GM12874 (cell line): ENCODE measurements around the gene LRRC8B.

Experiments used
- TF ChIP-seq, protein P1 (sequence below): IDR thresholded peaks from 2 replicates; pipeline ENCODE4 v1.5.1; 2011; ENCODE audit warnings: low read depth, mild to moderate bottlenecking, control low read depth, low read length, moderate library complexity; ENCODE audit not compliant: insufficient read depth

Gene LRRC8B

GRCh38 chr1:89489047-89489729 is 35.4 kb upstream of the LRRC8B start:
- TF ChIP-seq, protein P1, sequence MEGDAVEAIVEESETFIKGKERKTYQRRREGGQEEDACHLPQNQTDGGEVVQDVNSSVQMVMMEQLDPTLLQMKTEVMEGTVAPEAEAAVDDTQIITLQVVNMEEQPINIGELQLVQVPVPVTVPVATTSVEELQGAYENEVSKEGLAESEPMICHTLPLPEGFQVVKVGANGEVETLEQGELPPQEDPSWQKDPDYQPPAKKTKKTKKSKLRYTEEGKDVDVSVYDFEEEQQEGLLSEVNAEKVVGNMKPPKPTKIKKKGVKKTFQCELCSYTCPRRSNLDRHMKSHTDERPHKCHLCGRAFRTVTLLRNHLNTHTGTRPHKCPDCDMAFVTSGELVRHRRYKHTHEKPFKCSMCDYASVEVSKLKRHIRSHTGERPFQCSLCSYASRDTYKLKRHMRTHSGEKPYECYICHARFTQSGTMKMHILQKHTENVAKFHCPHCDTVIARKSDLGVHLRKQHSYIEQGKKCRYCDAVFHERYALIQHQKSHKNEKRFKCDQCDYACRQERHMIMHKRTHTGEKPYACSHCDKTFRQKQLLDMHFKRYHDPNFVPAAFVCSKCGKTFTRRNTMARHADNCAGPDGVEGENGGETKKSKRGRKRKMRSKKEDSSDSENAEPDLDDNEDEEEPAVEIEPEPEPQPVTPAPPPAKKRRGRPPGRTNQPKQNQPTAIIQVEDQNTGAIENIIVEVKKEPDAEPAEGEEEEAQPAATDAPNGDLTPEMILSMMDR, result no peak

DNA sequence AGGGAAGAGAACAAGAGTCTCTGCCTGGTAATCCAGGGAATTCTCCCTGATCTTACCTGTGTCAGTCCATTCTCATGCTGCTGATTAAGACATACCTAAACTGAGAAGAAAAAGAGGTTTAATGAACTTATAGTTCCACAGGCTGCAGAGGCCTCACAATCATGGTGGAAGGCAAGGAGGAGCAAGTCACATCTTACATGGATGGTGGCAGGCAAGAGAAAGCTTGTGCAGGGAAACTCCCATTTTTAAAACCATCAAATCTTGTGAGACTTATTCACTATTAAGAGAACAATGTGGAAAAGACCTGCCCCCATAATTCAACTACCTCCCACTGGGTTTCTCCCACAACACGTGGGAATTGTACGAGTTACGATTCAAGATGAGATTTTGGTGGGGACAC is 34.2 kb upstream of the LRRC8B start:
- TF ChIP-seq, protein P1, result no peak

DNA sequence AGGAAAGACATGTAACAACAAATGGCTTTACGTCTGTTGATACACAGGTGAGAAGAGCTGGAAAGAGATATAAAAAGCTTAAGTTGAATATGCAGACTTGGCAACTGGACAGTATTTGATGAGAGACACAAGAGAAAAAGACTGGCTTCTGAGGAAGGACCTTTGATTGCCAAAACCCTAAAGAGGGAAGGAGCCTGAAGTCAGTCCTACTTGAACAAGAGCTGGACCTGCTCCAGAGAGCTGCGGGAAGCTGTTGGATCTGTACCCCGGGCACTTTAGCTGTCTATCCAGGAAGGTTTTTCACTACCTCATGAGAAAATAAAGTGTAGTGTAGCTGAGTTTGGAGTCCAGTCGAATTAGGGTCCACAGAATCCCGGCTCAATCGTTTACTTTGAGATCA is 25.3 kb upstream of the LRRC8B start:
- TF ChIP-seq, protein P1, result no peak

DNA sequence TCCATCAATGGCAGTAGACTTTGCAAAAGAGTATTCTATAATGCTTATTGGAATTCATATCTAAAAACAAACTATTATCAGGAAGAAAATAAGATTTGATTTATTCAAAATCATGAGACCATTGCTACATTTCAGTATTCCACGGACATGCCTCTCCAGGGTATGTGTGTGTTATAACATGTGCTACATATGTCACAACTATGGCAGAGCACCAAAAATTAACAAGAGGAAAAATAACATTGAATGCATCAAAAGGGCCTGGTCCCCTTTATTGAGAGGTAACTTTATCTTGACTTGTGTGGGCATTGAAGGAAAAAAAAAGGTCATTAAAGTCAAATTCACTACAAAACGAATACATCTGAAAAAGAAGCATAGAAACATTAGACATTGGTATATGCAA is 22.6 kb upstream of the LRRC8B start:
- TF ChIP-seq, protein P1, result no peak

DNA sequence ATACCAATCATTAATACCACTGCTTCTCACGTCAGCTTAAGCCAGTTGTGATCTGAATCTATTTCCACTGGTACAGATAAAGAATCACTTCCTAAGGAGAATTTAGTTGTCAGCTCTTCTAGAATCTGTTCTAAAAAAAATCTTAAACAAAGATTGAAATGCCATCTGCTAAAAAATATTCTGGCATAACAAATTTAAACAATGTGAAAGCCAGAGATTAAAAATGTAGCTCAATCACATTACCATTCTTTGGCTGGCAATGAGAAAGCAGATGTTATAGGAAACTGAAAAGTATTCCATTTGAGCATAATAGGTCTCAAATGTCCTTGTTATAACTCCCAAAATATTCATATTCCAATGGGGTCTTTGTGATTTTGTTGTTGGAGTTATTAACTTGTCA is 21.7 kb upstream of the LRRC8B start:
- TF ChIP-seq, protein P1, result no peak

DNA sequence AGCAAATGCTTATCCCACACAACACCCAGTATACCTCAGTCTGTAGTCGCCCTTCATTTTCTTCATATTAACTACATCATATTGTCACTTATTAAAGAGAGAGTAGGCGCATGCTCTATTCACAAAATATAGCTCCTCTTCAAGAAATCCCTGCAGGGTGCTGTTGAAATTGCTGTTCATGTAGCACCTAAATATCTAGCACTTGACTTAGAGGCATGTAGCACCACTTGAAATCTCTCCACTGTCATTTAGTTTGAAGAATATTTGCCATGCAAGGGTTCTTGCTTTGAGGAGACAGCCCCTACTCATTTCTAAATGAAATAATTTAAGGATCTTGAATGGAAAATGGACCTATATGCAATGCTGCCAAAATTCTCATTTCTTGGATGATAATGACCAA is 20.9 kb upstream of the LRRC8B start:
- TF ChIP-seq, protein P1, result no peak

- TF ChIP-seq, protein P1, result no peak
Observed at GRCh38 chr1:89512996-89513720, 11.5 kb upstream of the LRRC8B start.
